ENCODE results near the gene B4GALT6.

The B4GALT6 gene

GRCh38 chr18:31647127-31647753 lies 37.1 kb downstream of the B4GALT6 start:
- DNase-seq (ENCODE audit: low spot score): no peak
- Mint-ChIP-seq H3K4me3 (no peak overlapping the region), H3K27ac (no peak overlapping the region), H3K4me1 (ENCODE audit: low read depth) (peaks cover 21% of the 10 kb centered on the region), H3K27me3 (ENCODE audit: low read depth) (peaks cover 20% of the 10 kb centered on the region), H3K36me3 (ENCODE audit: low read depth) (no peaks in the 10 kb centered on the region), H3K9me3 (no peaks in the 10 kb centered on the region)

DNA sequence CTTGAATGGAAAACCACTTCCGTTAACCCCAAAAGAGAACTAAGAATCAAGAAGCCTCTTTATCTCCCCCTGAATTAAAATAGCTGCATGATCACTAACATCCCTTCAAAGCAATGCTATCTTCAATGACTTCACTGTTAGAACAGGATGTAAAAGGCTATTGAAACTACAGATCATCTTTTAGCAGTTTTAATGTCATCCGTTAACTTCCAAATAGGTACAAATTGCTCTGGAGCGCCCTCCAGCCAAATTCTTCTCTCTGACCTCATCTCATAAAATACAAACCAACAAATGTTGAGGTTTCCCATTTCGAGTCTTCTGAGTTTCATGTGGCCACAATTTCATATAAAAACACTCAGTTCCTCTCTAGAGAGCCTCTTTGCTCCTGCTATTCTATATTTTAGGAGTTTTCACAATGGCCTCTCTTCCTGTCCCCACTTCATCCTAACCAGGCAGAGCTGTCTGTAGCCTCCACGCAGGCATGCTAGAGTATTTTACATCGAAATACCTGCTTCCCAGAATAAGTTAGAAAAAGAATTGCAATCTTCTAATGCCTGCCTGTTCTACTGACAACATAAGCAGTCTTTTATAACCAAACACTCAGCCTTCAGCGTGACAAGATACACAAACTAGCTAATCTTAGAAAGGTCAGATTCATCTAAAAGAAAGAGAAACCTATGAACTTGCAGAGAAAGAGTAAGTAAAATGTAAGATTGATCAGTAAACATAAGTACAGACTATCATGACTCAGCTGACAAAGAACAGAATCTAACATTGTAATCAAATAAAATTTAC lies 37.9 kb downstream of the B4GALT6 start:
- Mint-ChIP-seq H3K27ac (peak overlapping the region; percentile 9), H3K36me3 (ENCODE audit: low read depth) (no peaks in the 10 kb centered on the region), H3K27me3 (ENCODE audit: low read depth) (peaks cover 17% of the 10 kb centered on the region), H3K9me3 (no peaks in the 10 kb centered on the region), H3K4me1 (ENCODE audit: low read depth) (peaks cover 18% of the 10 kb centered on the region), H3K4me3 (no peak overlapping the region)
- no peak for DNase-seq (ENCODE audit: low spot score)

GRCh38 chr18:31645411-31645810 lies 39.0 kb downstream of the B4GALT6 start:
- Mint-ChIP-seq H3K27me3 (ENCODE audit: low read depth) (peaks cover 15% of the 10 kb centered on the region), H3K4me3 (no peak overlapping the region), H3K27ac (no peak overlapping the region), H3K9me3 (no peaks in the 10 kb centered on the region), H3K36me3 (ENCODE audit: low read depth) (no peaks in the 10 kb centered on the region), H3K4me1 (ENCODE audit: low read depth) (peaks cover 15% of the 10 kb centered on the region)
- DNase-seq (ENCODE audit: low spot score): no peak

- no peaks in the 10 kb centered on the region for H3K9me3 Mint-ChIP-seq
- no peak for DNase-seq (ENCODE audit: low spot score)
- H3K27me3 Mint-ChIP-seq (ENCODE audit: low read depth): peaks cover 13% of the 10 kb centered on the region
- no peaks in the 10 kb centered on the region for H3K36me3 Mint-ChIP-seq (ENCODE audit: low read depth)
- H3K4me3 Mint-ChIP-seq: no peak overlapping the region
- no peak overlapping the region for H3K27ac Mint-ChIP-seq
- peaks cover 13% of the 10 kb centered on the region for H3K4me1 Mint-ChIP-seq (ENCODE audit: low read depth)
Observed at GRCh38 chr18:31643003-31643402, 41.4 kb downstream of the B4GALT6 start.

DNA sequence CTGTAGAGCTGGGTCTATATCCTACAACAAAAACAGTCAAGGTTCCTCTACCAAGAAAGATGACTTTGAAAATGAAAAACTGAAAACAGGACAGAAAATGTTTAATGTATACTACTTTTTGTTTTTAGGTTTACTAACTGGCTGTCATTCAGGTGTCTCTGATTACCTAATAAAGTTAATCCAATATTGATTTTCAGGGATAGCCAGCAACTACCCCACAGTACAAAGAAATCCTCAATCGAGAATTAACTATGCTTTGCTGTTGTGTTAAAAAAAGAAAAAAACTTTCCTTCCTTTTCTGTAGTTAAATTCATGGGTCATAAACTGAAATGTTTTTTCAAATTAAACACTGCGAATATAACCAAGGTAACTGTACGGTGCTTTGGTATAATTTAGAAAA lies 46.9 kb downstream of the B4GALT6 start:
- no peak for DNase-seq (ENCODE audit: low spot score)
- H3K4me1 Mint-ChIP-seq (ENCODE audit: low read depth): peaks cover 17% of the 10 kb centered on the region
- no peak overlapping the region for H3K4me3 Mint-ChIP-seq
- H3K9me3 Mint-ChIP-seq: no peaks in the 10 kb centered on the region
- H3K36me3 Mint-ChIP-seq (ENCODE audit: low read depth): no peaks in the 10 kb centered on the region
- no peak overlapping the region for H3K27ac Mint-ChIP-seq
- H3K27me3 Mint-ChIP-seq (ENCODE audit: low read depth): peaks cover 9% of the 10 kb centered on the region

DNA sequence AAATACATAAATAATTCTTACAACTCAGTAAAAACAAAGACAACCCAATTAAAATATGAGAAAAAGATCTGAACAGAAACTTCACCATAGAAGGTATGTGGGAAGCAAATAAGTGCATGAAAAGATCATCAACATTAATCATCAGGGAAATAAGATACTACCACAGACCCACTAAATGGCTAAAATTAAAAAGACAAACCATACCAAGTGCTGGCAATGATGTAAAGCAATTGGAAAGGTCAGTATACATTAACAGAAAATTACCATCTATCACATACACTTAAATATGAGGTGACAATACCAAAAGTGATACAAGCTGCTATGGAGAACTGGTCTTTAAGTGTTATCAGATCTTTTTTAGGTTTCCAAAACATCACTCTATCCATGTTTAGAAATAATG lies 48.0 kb downstream of the B4GALT6 start:
- Mint-ChIP-seq H3K27ac (no peak overlapping the region), H3K4me3 (no peak overlapping the region), H3K4me1 (ENCODE audit: low read depth) (peaks cover 17% of the 10 kb centered on the region), H3K9me3 (no peaks in the 10 kb centered on the region), H3K27me3 (ENCODE audit: low read depth) (peaks cover 6% of the 10 kb centered on the region), H3K36me3 (ENCODE audit: low read depth) (no peaks in the 10 kb centered on the region)
- DNase-seq (ENCODE audit: low spot score): no peak

- no peak for DNase-seq (ENCODE audit: low spot score)
- no peaks in the 10 kb centered on the region for H3K9me3 Mint-ChIP-seq
- H3K36me3 Mint-ChIP-seq (ENCODE audit: low read depth): no peaks in the 10 kb centered on the region
- H3K4me1 Mint-ChIP-seq (ENCODE audit: low read depth): peaks cover 17% of the 10 kb centered on the region
- peaks cover 5% of the 10 kb centered on the region for H3K27me3 Mint-ChIP-seq (ENCODE audit: low read depth)
- H3K4me3 Mint-ChIP-seq: peak overlapping the region; percentile 2
- H3K27ac Mint-ChIP-seq: no peak overlapping the region
Observed at GRCh38 chr18:31634331-31634713, 50.1 kb downstream of the B4GALT6 start.

- Mint-ChIP-seq H3K36me3 (ENCODE audit: low read depth) (no peaks in the 10 kb centered on the region), H3K4me1 (ENCODE audit: low read depth) (peaks cover 17% of the 10 kb centered on the region), H3K27me3 (ENCODE audit: low read depth) (no peaks in the 10 kb centered on the region), H3K27ac (no peak overlapping the region), H3K4me3 (no peak overlapping the region), H3K9me3 (no peaks in the 10 kb centered on the region)
- DNase-seq (ENCODE audit: low spot score): no peak
Observed at GRCh38 chr18:31633392-31634330, 50.7 kb downstream of the B4GALT6 start.

- Mint-ChIP-seq H3K27ac (no peak overlapping the region), H3K27me3 (ENCODE audit: low read depth) (no peaks in the 10 kb centered on the region), H3K4me3 (no peak overlapping the region), H3K4me1 (ENCODE audit: low read depth) (peaks cover 17% of the 10 kb centered on the region), H3K36me3 (ENCODE audit: low read depth) (no peaks in the 10 kb centered on the region), H3K9me3 (no peaks in the 10 kb centered on the region)
- no peak for DNase-seq (ENCODE audit: low spot score)
Observed at GRCh38 chr18:31632356-31632755, 52.0 kb downstream of the B4GALT6 start.

DNA sequence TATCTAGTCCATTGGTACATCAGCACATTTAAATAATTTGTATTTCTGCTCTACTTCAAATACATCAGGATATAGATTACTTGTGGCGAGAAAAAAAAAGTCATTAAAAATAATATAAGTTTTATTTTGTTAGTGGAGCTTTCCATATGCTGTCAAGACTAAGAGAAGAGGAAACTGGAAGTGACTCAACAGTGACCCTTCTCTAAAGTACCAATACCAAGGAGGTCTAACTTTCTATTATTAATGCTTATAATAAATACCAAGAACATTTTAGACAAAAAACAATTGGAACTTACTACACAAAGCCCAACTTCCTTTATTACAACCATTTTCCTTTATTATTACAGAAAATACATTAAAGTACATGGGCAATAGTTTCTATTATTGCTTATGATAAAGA lies 52.9 kb downstream of the B4GALT6 start:
- no peaks in the 10 kb centered on the region for H3K27me3 Mint-ChIP-seq (ENCODE audit: low read depth)
- peaks cover 17% of the 10 kb centered on the region for H3K4me1 Mint-ChIP-seq (ENCODE audit: low read depth)
- no peak overlapping the region for H3K27ac Mint-ChIP-seq
- H3K9me3 Mint-ChIP-seq: no peaks in the 10 kb centered on the region
- H3K36me3 Mint-ChIP-seq (ENCODE audit: low read depth): no peaks in the 10 kb centered on the region
- no peak overlapping the region for H3K4me3 Mint-ChIP-seq
- no peak for DNase-seq (ENCODE audit: low spot score)

DNA sequence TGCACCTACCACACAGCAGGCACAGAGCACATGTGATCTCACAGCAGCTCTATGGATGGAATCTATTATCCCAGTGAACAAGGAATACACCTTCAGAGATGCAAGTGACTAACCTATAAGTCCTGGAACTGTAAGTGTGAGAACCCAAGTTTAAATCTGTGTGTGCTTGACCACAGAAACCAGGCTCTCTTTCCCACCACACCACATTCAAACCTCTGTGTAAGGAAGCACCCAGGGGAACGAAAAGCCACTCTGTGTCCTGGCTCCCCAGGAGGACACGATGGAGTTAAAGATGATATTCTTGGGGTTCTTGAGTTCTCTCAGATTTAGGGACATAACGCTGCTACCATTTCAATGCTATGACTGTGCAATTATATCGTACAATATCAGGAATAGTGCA lies 53.8 kb downstream of the B4GALT6 start:
- no peak for DNase-seq (ENCODE audit: low spot score)
- Mint-ChIP-seq H3K4me1 (ENCODE audit: low read depth) (peaks cover 17% of the 10 kb centered on the region), H3K9me3 (no peaks in the 10 kb centered on the region), H3K27me3 (ENCODE audit: low read depth) (no peaks in the 10 kb centered on the region), H3K36me3 (ENCODE audit: low read depth) (no peaks in the 10 kb centered on the region), H3K4me3 (no peak overlapping the region), H3K27ac (no peak overlapping the region)

- Mint-ChIP-seq H3K27ac (no peak overlapping the region), H3K4me3 (no peak overlapping the region), H3K27me3 (ENCODE audit: low read depth) (no peaks in the 10 kb centered on the region), H3K36me3 (ENCODE audit: low read depth) (no peaks in the 10 kb centered on the region), H3K4me1 (ENCODE audit: low read depth) (no peaks in the 10 kb centered on the region), H3K9me3 (no peaks in the 10 kb centered on the region)
- DNase-seq (ENCODE audit: low spot score): no peak
Observed at GRCh38 chr18:31626409-31626808, 58.0 kb downstream of the B4GALT6 start.

- Mint-ChIP-seq H3K27ac (no peak overlapping the region), H3K4me3 (no peak overlapping the region)
Observed at GRCh38 chr18:31624892-31625640, 59.3 kb downstream of the B4GALT6 start.

More at GRCh38 chr18:31624892-31625640, 59.3 kb downstream of the B4GALT6 start:
- H3K4me1 Mint-ChIP-seq (ENCODE audit: low read depth): no peaks in the 10 kb centered on the region
- H3K36me3 Mint-ChIP-seq (ENCODE audit: low read depth): no peaks in the 10 kb centered on the region
- no peaks in the 10 kb centered on the region for H3K27me3 Mint-ChIP-seq (ENCODE audit: low read depth)
- H3K9me3 Mint-ChIP-seq: no peaks in the 10 kb centered on the region
- no peak for DNase-seq (ENCODE audit: low spot score)
